Neural cell (in vitro differentiated cells): ENCODE data around the gene ETV6. TPM values are rescaled to one million over a fixed set of nuclear protein-coding genes. Genes with fewer than 3 reads are reported as not detected.

Source experiments
- H2AFZ ChIP-seq: fragments of 200-600, 300-800 bp; sonication (generic), shearing (Covaris generic); 2 replicates; pipeline ENCODE4 v1.6.0; 2014; ENCODE audit warnings: low read depth, mild to moderate bottlenecking, antibody characterized with exemption, low read length, moderate library complexity
- H3F3A ChIP-seq: fragments of 200-600 bp; shearing (Covaris generic); 2 replicates; pipeline ENCODE4 v1.6.1; 2016; ENCODE audit warnings: mild to moderate bottlenecking, moderate library complexity, mixed read lengths, antibody characterized with exemption, low read length; ENCODE audit not compliant: insufficient read depth, poor library complexity, severe bottlenecking
- H3K27ac ChIP-seq: fragments of 200-600, 300-800 bp; sonication (generic), shearing (Covaris generic); 2 replicates; pipeline ENCODE4 v1.5.1; 2014; ENCODE audit warnings: mild to moderate bottlenecking, low read length, moderate library complexity
- H3K27me3 ChIP-seq: fragments of 300-800, 200-600 bp; sonication (generic), shearing (Covaris generic); 2 replicates; pipeline ENCODE4 v1.6.0; 2014; ENCODE audit warnings: mild to moderate bottlenecking, low read depth, low read length, moderate library complexity; ENCODE audit not compliant: insufficient read depth
- H3K36me3 ChIP-seq: fragments of 300-800, 200-600 bp; sonication (generic), shearing (Covaris generic); 2 replicates; pipeline ENCODE4 v1.5.1; 2014; ENCODE audit warnings: mild to moderate bottlenecking, antibody characterized with exemption, low read length, moderate library complexity; ENCODE audit not compliant: insufficient read depth
- H3K4me2 ChIP-seq: fragments of 300-800, 200-600 bp; sonication (generic), shearing (Covaris generic); 2 replicates; pipeline ENCODE4 v1.6.0; 2014; ENCODE audit warnings: mild to moderate bottlenecking, low read length
- H3K4me3 ChIP-seq: fragments of 300-800, 200-600 bp; sonication (generic), shearing (Covaris generic); 2 replicates; pipeline ENCODE4 v1.5.1; 2014; ENCODE audit warnings: mild to moderate bottlenecking, low read length, moderate library complexity
- H3K79me2 ChIP-seq: fragments of 200-600 bp; shearing (Covaris generic); replicated peaks from 2 replicates; pipeline ENCODE4 v1.6.0; 2014; ENCODE audit warnings: mild to moderate bottlenecking, low read length, moderate library complexity; ENCODE audit not compliant: insufficient read depth
- H3K9ac ChIP-seq: fragments of 300-800, 200-600 bp; sonication (generic), shearing (Covaris generic); 2 replicates; pipeline ENCODE4 v1.6.1; 2016; ENCODE audit warnings: mild to moderate bottlenecking, low read length, mixed read lengths
- H3K9me2 ChIP-seq: fragments of 200-600 bp; shearing (Covaris generic); 2 replicates; pipeline ENCODE4 v1.6.1; 2016; ENCODE audit warnings: mild to moderate bottlenecking, low read length, mixed read lengths; ENCODE audit not compliant: insufficient read depth
- H3K9me3 ChIP-seq: fragments of 200-600, 300-800 bp; sonication (generic), shearing (Covaris generic); 2 replicates; pipeline ENCODE4 v1.6.1; 2016; ENCODE audit warnings: mild to moderate bottlenecking, mixed run types, low read length, moderate library complexity, mixed read lengths
- H4K20me1 ChIP-seq: fragments of 200-600 bp; shearing (Covaris generic); 2 replicates; pipeline ENCODE4 v1.6.1; 2016; ENCODE audit warnings: mild to moderate bottlenecking, mixed run types; ENCODE audit not compliant: insufficient read depth
- EP300 ChIP-seq: fragments of 450-650 bp; conservative IDR thresholded peaks from 2 replicates; pipeline ENCODE4 v1.6.1; 2014; ENCODE audit warnings: antibody characterized with exemption, mild to moderate bottlenecking, moderate library complexity; ENCODE audit not compliant: poor library complexity, severe bottlenecking
- EZH2 ChIP-seq: fragments of 200-600, 300-800 bp; shearing (Covaris generic), sonication (generic); IDR thresholded peaks from 2 replicates; pipeline ENCODE4 v1.6.1; 2014; ENCODE audit warnings: antibody characterized with exemption, low read length, borderline replicate concordance, mild to moderate bottlenecking; ENCODE audit not compliant: insufficient read depth, poor library complexity, severe bottlenecking
- MXI1 ChIP-seq: fragments of 450-650 bp; conservative IDR thresholded peaks from 2 replicates; pipeline ENCODE4 v1.6.1; 2014; ENCODE audit warnings: antibody characterized with exemption, mild to moderate bottlenecking; ENCODE audit not compliant: poor library complexity, severe bottlenecking
- POLR2AphosphoS5 ChIP-seq: IDR thresholded peaks from 2 replicates; pipeline ENCODE4 v1.6.1; 2012
- RAD21 ChIP-seq: fragments of 450-650 bp; conservative IDR thresholded peaks from 2 replicates; pipeline ENCODE4 v1.6.1; 2014; ENCODE audit warnings: antibody characterized with exemption, mild to moderate bottlenecking, moderate library complexity
- REST ChIP-seq: IDR thresholded peaks from 2 replicates; pipeline ENCODE4 v1.6.1; 2012; ENCODE audit warnings: borderline replicate concordance
- SMC3 ChIP-seq: fragments of 450-650 bp; conservative IDR thresholded peaks from 2 replicates; pipeline ENCODE4 v1.6.1; 2014; ENCODE audit warnings: antibody characterized with exemption, mild to moderate bottlenecking, moderate library complexity; ENCODE audit not compliant: poor library complexity
- TAF1 ChIP-seq: IDR thresholded peaks from 2 replicates; pipeline ENCODE4 v1.6.1; 2012; ENCODE audit warnings: low read depth
- polyA plus RNA-seq: library from polyadenylated mRNA; depleted of rRNA; stranded (reverse); fragments of >200 nt; gene quantifications from 2 replicates; pipeline ENCODE4 v1.2.3, GENCODE V29; 2014
- TF ChIP-seq, protein P1 (sequence below): fragments of 450-650 bp; IDR thresholded peaks from 2 replicates; pipeline ENCODE4 v1.5.1; 2014; ENCODE audit warnings: antibody characterized with exemption, mild to moderate bottlenecking, moderate library complexity; ENCODE audit not compliant: poor library complexity, severe bottlenecking

The ETV6 gene
- polyA plus RNA-seq, 1 donor from 2014 or later = 1.6 TPM

- Histone ChIP-seq H3K4me3 (no peak overlapping the region), H3K79me2 (no peaks in the 10 kb centered on the region), H3F3A (peaks cover 3% of the 10 kb centered on the region), H3K36me3 (no peaks in the 10 kb centered on the region), H3K27ac (no peak overlapping the region), H2AFZ (no peak overlapping the region), H3K27me3 (no peaks in the 10 kb centered on the region), H3K9ac (no peak overlapping the region), H3K9me3 (no peaks in the 10 kb centered on the region), H3K9me2 (no peaks in the 10 kb centered on the region), H4K20me1 (no peaks in the 10 kb centered on the region), H3K4me2 (no peak overlapping the region)
- TF ChIP-seq EZH2 (no peak), RAD21 (no peak), MXI1 (no peak), TAF1 (no peak), EP300 (no peak), SMC3 (no peak), REST (no peak), POLR2AphosphoS5 (no peak)
- TF ChIP-seq, protein P1, sequence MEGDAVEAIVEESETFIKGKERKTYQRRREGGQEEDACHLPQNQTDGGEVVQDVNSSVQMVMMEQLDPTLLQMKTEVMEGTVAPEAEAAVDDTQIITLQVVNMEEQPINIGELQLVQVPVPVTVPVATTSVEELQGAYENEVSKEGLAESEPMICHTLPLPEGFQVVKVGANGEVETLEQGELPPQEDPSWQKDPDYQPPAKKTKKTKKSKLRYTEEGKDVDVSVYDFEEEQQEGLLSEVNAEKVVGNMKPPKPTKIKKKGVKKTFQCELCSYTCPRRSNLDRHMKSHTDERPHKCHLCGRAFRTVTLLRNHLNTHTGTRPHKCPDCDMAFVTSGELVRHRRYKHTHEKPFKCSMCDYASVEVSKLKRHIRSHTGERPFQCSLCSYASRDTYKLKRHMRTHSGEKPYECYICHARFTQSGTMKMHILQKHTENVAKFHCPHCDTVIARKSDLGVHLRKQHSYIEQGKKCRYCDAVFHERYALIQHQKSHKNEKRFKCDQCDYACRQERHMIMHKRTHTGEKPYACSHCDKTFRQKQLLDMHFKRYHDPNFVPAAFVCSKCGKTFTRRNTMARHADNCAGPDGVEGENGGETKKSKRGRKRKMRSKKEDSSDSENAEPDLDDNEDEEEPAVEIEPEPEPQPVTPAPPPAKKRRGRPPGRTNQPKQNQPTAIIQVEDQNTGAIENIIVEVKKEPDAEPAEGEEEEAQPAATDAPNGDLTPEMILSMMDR = no peak
Measured at GRCh38 chr12:11824069-11824468, 174.6 kb downstream of the ETV6 start.

DNA sequence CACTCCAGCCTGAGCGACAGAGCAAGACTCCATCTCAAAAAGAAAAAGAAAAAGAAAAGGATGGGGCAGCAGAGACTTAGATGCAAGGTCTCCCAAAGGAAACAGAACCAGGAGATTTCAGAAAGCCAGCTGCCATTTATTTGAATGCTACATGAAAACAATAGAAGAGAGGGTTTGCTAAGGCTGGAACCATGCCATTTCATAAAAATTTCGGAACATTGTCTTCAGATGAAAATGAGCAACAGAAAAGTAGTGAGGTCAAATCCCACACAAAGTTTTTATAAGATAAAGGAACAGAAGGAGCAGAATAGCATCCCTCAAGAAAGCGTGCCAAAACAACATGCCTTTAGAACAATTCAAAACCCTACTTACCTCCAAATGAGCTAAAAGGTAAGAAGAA lies 175.3 kb downstream of the ETV6 start:
- no peak overlapping the region for H3K4me3 ChIP-seq
- TF ChIP-seq EP300 = no peak
- TF ChIP-seq TAF1 = no peak
- TF ChIP-seq, protein P1 = no peak
- no peak for TF ChIP-seq SMC3
- TF ChIP-seq POLR2AphosphoS5 = no peak
- no peak for TF ChIP-seq REST
- TF ChIP-seq RAD21 = no peak
- no peak for TF ChIP-seq EZH2
- no peak for TF ChIP-seq MXI1
- no peaks in the 10 kb centered on the region for H3K36me3 ChIP-seq
- H3K79me2 ChIP-seq = no peaks in the 10 kb centered on the region
- peaks cover 3% of the 10 kb centered on the region for H3F3A ChIP-seq
- no peak overlapping the region for H3K9ac ChIP-seq
- H3K27ac ChIP-seq = no peak overlapping the region
- no peak overlapping the region for H2AFZ ChIP-seq
- no peaks in the 10 kb centered on the region for H4K20me1 ChIP-seq
- H3K4me2 ChIP-seq = no peak overlapping the region
- H3K27me3 ChIP-seq = no peaks in the 10 kb centered on the region
- no peaks in the 10 kb centered on the region for H3K9me3 ChIP-seq
- no peaks in the 10 kb centered on the region for H3K9me2 ChIP-seq
